Testis (tissue), 2 donors: ENCODE measurements around the gene TM9SF2.

Experiments
- POLR2A ChIP-seq: fragments of 450-650 bp; IDR thresholded peaks from one replicate; pipeline ENCODE4 v1.6.1; 2017; ENCODE audit warnings: antibody characterized with exemption, mild to moderate bottlenecking, moderate library complexity
- TF ChIP-seq, protein P1 (sequence below), 3 experiments: fragments of 450-650 bp in 2 of 3; fragments of 200-600 bp in 1 of 3; sonication (generic) in 1 of 3; IDR thresholded peaks; one replicate each; pipeline ENCODE4 v1.5.1; 2016 to 2019; ENCODE audit warnings: antibody characterized with exemption in 3 of 3, mild to moderate bottlenecking in 2 of 3, moderate library complexity in 1 of 3

DNA sequence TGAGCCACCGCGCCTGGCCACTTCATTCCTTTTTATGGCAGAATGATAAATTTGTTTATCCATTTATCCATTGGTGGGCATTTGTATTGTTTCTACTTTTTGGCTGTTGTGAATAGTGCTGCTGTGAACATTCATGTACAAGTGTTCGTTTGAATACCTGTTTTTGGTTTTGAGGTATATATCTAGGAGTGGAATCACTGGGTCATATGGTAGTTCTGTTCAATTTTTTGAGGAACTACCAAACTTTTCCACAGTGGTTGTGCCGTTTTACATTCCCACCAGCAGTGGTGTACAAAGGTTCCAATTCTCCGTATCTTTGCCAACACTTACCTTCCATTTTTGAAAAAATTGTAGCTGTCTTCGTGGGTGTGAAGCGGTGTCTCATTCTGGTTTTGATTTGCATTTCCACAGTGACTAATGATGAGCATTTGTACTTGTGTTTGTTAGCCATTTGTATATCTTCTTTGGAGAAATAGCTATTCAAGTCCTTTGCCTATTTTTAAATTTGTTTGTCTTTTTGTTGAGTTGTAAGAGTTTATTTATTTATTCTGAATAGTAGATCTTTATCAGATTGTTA is 55.7 kb downstream of the TM9SF2 start:
- TF ChIP-seq, protein P1, sequence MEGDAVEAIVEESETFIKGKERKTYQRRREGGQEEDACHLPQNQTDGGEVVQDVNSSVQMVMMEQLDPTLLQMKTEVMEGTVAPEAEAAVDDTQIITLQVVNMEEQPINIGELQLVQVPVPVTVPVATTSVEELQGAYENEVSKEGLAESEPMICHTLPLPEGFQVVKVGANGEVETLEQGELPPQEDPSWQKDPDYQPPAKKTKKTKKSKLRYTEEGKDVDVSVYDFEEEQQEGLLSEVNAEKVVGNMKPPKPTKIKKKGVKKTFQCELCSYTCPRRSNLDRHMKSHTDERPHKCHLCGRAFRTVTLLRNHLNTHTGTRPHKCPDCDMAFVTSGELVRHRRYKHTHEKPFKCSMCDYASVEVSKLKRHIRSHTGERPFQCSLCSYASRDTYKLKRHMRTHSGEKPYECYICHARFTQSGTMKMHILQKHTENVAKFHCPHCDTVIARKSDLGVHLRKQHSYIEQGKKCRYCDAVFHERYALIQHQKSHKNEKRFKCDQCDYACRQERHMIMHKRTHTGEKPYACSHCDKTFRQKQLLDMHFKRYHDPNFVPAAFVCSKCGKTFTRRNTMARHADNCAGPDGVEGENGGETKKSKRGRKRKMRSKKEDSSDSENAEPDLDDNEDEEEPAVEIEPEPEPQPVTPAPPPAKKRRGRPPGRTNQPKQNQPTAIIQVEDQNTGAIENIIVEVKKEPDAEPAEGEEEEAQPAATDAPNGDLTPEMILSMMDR (IDR thresholded peaks at IDR 0.05), result no peak
- no peak for TF ChIP-seq POLR2A
